Measurements from ENCODE around the gene DDX3X.
"Not testable (repeated sequence)": the region's sequence is repeated elsewhere in the genome, so short reads cannot be mapped to it uniquely, and the experiment has no call there.

Gene DDX3X

DNA sequence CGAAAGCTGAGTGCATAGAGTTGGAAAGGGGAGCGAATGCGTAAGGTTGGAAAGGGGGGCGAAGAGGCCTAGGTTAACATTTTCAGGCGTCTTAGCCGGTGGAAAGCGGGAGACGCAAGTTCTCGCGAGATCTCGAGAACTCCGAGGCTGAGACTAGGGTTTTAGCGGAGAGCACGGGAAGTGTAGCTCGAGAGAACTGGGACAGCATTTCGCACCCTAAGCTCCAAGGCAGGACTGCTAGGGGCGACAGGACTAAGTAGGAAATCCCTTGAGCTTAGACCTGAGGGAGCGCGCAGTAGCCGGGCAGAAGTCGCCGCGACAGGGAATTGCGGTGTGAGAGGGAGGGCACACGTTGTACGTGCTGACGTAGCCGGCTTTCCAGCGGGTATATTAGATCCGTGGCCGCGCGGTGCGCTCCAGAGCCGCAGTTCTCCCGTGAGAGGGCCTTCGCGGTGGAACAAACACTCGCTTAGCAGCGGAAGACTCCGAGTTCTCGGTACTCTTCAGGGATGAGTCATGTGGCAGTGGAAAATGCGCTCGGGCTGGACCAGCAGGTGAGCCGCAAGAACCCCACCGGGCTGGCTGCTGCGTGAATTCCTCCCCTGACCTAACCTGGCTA is at the start of gene DDX3X:
TSS of gene DDX3X (plus strand) at position 419 of the 619 bp plus-strand sequence. CDS start at position 510, 91 bp downstream.
- Histone ChIP-seq H3K9me3 (ENCODE audit: control insufficient read depth in 1 of 2, low read length in 2 of 2) (no peaks in the 10 kb centered on the region), H3K4me1 (ENCODE audit: control insufficient read depth in 1 of 2, insufficient read depth in 2 of 2, low read length in 2 of 2) (peaks cover 0 to 9% of the 10 kb centered on the region in 2 donors), H3K36me3 (ENCODE audit: control insufficient read depth in 1 of 2, insufficient read depth in 2 of 2, low read length in 2 of 2) (no peaks in the 10 kb centered on the region), H3K27ac (ENCODE audit: low read depth, low read length) (peak within 1 kb of the TSS; percentile 99), H3K27me3 (ENCODE audit: control insufficient read depth in 1 of 2, insufficient read depth in 2 of 2, low read length in 2 of 2) (no peaks in the 10 kb centered on the region), H3K9ac (ENCODE audit: low read depth in 1 of 2, low read length in 2 of 2) (peak within 1 kb of the TSS; percentile 99 to 100), H3K4me3 (ENCODE audit: low read depth in 1 of 2, low read length in 2 of 2) (peak within 1 kb of the TSS; percentile 86 to 88)

DNA sequence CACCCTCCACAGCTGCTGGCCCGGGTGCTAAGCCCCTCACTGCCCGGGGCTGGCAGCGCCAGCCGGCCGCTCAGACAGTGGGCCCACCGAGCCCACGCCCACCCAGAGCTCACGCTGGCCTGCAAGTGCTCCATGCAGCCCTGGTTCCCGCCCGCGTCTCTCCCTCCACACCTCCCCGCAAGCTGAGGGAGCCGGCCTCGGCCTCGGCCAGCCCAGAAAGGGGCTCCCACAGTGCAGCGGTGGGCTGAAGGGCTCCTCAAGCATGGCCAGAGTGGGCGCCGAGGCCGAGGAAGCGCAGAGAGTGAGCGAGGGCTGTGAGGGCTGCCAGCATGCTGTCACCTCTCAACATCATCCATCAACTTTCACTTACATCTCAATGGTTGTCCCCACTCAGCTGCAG is 48.0 kb upstream of the DDX3X start:
- H3K27ac ChIP-seq (ENCODE audit: low read depth, low read length); H3K4me3 ChIP-seq (ENCODE audit: low read depth in 1 of 2, low read length in 2 of 2); H3K36me3 ChIP-seq (ENCODE audit: control insufficient read depth in 1 of 2, insufficient read depth in 2 of 2, low read length in 2 of 2); H3K9me3 ChIP-seq (ENCODE audit: control insufficient read depth in 1 of 2, low read length in 2 of 2); H3K27me3 ChIP-seq (ENCODE audit: control insufficient read depth in 1 of 2, insufficient read depth in 2 of 2, low read length in 2 of 2); H3K9ac ChIP-seq (ENCODE audit: low read depth in 1 of 2, low read length in 2 of 2); H3K4me1 ChIP-seq (ENCODE audit: control insufficient read depth in 1 of 2, insufficient read depth in 2 of 2, low read length in 2 of 2): not testable (repeated sequence)

DNA sequence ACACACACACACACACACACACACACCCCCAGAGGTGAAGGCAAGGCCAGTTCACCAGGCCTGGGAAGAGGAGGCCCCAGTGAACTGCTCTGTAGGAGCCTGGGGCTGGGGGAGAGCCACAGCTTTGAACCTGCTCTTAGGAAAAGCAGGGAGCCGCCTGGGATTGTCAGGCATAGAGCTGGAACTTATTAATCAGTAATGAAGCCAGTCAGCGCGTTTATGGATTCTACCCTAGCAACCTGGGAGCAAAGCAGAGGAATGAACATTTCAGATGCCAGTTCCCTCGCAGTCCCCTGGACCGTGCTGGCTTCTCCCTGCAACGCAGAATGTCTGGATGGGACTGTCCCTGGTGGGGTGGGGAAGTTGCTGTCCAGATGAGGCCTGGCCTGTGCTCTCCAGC is 45.3 kb upstream of the DDX3X start:
- H3K9ac ChIP-seq (ENCODE audit: low read depth in 1 of 2, low read length in 2 of 2) = no peak overlapping the region
- no peaks in the 10 kb centered on the region for H3K27me3 ChIP-seq (ENCODE audit: control insufficient read depth in 1 of 2, insufficient read depth in 2 of 2, low read length in 2 of 2)
- no peak overlapping the region for H3K4me3 ChIP-seq (ENCODE audit: low read depth in 1 of 2, low read length in 2 of 2)
- H3K36me3 ChIP-seq (ENCODE audit: control insufficient read depth in 1 of 2, insufficient read depth in 2 of 2, low read length in 2 of 2) = no peaks in the 10 kb centered on the region
- H3K9me3 ChIP-seq (ENCODE audit: control insufficient read depth in 1 of 2, low read length in 2 of 2) = peaks cover 0 to 4% of the 10 kb centered on the region in 2 donors
- no peak overlapping the region for H3K27ac ChIP-seq (ENCODE audit: low read depth, low read length)
- H3K4me1 ChIP-seq (ENCODE audit: control insufficient read depth in 1 of 2, insufficient read depth in 2 of 2, low read length in 2 of 2) = no peaks in the 10 kb centered on the region

DNA sequence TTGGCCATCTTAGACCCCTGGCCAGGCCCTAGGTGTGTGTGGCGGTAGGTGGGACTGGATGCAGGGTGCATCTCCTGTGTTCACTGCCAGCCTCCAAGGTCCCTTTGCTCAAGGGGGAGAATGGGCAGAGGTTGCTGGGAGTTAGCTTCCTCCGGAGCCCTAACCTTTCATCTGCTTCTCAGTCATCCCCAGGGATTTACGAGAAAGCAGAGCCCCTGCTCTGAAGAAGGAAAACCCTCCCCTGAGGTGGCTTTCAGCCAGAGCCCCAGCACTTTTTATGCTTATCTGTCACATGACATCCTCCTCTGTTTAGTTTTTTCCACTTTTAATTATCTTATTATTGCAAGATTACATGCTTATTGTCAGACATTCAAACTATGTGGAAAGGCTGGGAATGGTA is 44.9 kb upstream of the DDX3X start:
- no peak overlapping the region for H3K27ac ChIP-seq (ENCODE audit: low read depth, low read length)
- no peaks in the 10 kb centered on the region for H3K36me3 ChIP-seq (ENCODE audit: control insufficient read depth in 1 of 2, insufficient read depth in 2 of 2, low read length in 2 of 2)
- no peak overlapping the region for H3K9ac ChIP-seq (ENCODE audit: low read depth in 1 of 2, low read length in 2 of 2)
- H3K4me3 ChIP-seq (ENCODE audit: low read depth in 1 of 2, low read length in 2 of 2) = no peak overlapping the region
- no peaks in the 10 kb centered on the region for H3K4me1 ChIP-seq (ENCODE audit: control insufficient read depth in 1 of 2, insufficient read depth in 2 of 2, low read length in 2 of 2)
- peaks cover 0 to 4% of the 10 kb centered on the region in 2 donors for H3K9me3 ChIP-seq (ENCODE audit: control insufficient read depth in 1 of 2, low read length in 2 of 2)
- no peaks in the 10 kb centered on the region for H3K27me3 ChIP-seq (ENCODE audit: control insufficient read depth in 1 of 2, insufficient read depth in 2 of 2, low read length in 2 of 2)

- H3K9me3 ChIP-seq (ENCODE audit: control insufficient read depth in 1 of 2, low read length in 2 of 2) = peaks cover 0 to 4% of the 10 kb centered on the region in 2 donors
- H3K4me3 ChIP-seq (ENCODE audit: low read depth in 1 of 2, low read length in 2 of 2) = no peak overlapping the region
- H3K27ac ChIP-seq (ENCODE audit: low read depth, low read length) = no peak overlapping the region
- H3K36me3 ChIP-seq (ENCODE audit: control insufficient read depth in 1 of 2, insufficient read depth in 2 of 2, low read length in 2 of 2) = no peaks in the 10 kb centered on the region
- H3K4me1 ChIP-seq (ENCODE audit: control insufficient read depth in 1 of 2, insufficient read depth in 2 of 2, low read length in 2 of 2) = no peaks in the 10 kb centered on the region
- no peak overlapping the region for H3K9ac ChIP-seq (ENCODE audit: low read depth in 1 of 2, low read length in 2 of 2)
- H3K27me3 ChIP-seq (ENCODE audit: control insufficient read depth in 1 of 2, insufficient read depth in 2 of 2, low read length in 2 of 2) = no peaks in the 10 kb centered on the region
These were observed 42.7 kb upstream of the DDX3X start for GRCh38 chrX:41291309-41291708.

DNA sequence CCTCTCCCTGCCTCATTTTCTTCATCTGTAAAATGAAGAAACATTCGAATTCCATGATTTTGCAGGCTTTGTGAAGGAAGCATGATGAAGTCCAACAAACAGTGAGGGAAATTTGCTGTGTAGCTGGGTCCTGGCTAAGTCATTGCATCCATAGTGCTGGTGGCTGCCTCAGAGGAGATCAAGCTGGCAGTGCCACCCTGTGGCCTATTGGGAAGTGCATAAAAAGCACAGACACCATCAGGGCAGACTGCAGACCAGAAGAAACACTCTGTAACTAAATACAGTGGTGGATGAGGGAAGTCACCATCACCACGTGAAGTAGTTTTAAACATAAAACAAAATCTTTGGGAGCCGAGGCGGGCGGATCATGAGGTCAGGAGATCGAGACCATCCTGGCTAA is 40.7 kb upstream of the DDX3X start:
- Histone ChIP-seq H3K27me3 (ENCODE audit: control insufficient read depth in 1 of 2, insufficient read depth in 2 of 2, low read length in 2 of 2) (no peaks in the 10 kb centered on the region), H3K9me3 (ENCODE audit: control insufficient read depth in 1 of 2, low read length in 2 of 2) (peaks cover 0 to 4% of the 10 kb centered on the region in 2 donors), H3K9ac (ENCODE audit: low read depth in 1 of 2, low read length in 2 of 2) (no peak overlapping the region), H3K36me3 (ENCODE audit: control insufficient read depth in 1 of 2, insufficient read depth in 2 of 2, low read length in 2 of 2) (no peaks in the 10 kb centered on the region), H3K27ac (ENCODE audit: low read depth, low read length) (no peak overlapping the region), H3K4me3 (ENCODE audit: low read depth in 1 of 2, low read length in 2 of 2) (no peak overlapping the region), H3K4me1 (ENCODE audit: control insufficient read depth in 1 of 2, insufficient read depth in 2 of 2, low read length in 2 of 2) (no peaks in the 10 kb centered on the region)

DNA sequence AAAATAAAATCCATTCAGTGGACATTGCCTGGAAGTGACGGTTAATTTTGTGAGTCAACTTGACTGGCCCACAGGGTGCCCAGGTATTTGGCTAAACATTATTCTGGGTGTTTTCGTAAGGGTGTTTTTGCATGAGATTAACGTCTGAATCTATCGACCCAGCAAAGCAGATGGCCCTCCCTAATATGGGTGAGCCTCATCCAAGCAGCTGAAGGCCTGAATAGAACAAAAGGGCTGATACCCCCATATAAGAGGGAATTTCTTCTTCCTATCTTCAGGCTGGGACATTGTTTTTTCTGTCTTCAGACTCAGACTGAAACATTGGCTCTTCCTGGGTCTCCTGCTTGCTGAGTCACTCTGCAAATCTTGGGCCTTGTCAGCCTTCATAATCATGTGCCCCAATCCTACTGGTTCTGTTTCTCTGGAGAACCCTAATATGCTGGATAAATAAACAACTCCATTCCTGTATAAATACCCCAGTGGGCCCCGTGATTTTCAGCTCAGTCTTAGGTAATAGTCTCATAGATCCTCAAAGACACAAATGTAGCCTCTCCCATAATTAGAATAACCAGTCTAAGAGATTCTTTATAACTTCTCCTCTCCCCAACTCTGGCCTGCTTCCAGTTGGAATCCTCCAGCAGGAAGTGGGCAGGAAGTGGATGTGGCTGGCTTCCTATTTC is 33.1 kb upstream of the DDX3X start:
- H3K9me3 ChIP-seq (ENCODE audit: control insufficient read depth in 1 of 2, low read length in 2 of 2) = no peaks in the 10 kb centered on the region
- no peaks in the 10 kb centered on the region for H3K27me3 ChIP-seq (ENCODE audit: control insufficient read depth in 1 of 2, insufficient read depth in 2 of 2, low read length in 2 of 2)
- no peak overlapping the region for H3K27ac ChIP-seq (ENCODE audit: low read depth, low read length)
- no peaks in the 10 kb centered on the region for H3K36me3 ChIP-seq (ENCODE audit: control insufficient read depth in 1 of 2, insufficient read depth in 2 of 2, low read length in 2 of 2)
- H3K4me1 ChIP-seq (ENCODE audit: control insufficient read depth in 1 of 2, insufficient read depth in 2 of 2, low read length in 2 of 2) = no peaks in the 10 kb centered on the region
- H3K9ac ChIP-seq (ENCODE audit: low read depth in 1 of 2, low read length in 2 of 2) = no peak overlapping the region
- no peak overlapping the region for H3K4me3 ChIP-seq (ENCODE audit: low read depth in 1 of 2, low read length in 2 of 2)

- Histone ChIP-seq H3K9ac (ENCODE audit: low read depth in 1 of 2, low read length in 2 of 2) (no peak overlapping the region), H3K27me3 (ENCODE audit: control insufficient read depth in 1 of 2, insufficient read depth in 2 of 2, low read length in 2 of 2) (no peaks in the 10 kb centered on the region), H3K36me3 (ENCODE audit: control insufficient read depth in 1 of 2, insufficient read depth in 2 of 2, low read length in 2 of 2) (no peaks in the 10 kb centered on the region), H3K4me1 (ENCODE audit: control insufficient read depth in 1 of 2, insufficient read depth in 2 of 2, low read length in 2 of 2) (no peaks in the 10 kb centered on the region), H3K27ac (ENCODE audit: low read depth, low read length) (no peak overlapping the region), H3K4me3 (ENCODE audit: low read depth in 1 of 2, low read length in 2 of 2) (no peak overlapping the region), H3K9me3 (ENCODE audit: control insufficient read depth in 1 of 2, low read length in 2 of 2) (no peaks in the 10 kb centered on the region)
These were observed 32.5 kb upstream of the DDX3X start for GRCh38 chrX:41301438-41301824.

GRCh38 chrX:41302370-41302769 is 31.6 kb upstream of the DDX3X start:
- Histone ChIP-seq H3K4me3 (ENCODE audit: low read depth in 1 of 2, low read length in 2 of 2) (no peak overlapping the region), H3K9ac (ENCODE audit: low read depth in 1 of 2, low read length in 2 of 2) (no peak overlapping the region), H3K9me3 (ENCODE audit: control insufficient read depth in 1 of 2, low read length in 2 of 2) (no peaks in the 10 kb centered on the region), H3K36me3 (ENCODE audit: control insufficient read depth in 1 of 2, insufficient read depth in 2 of 2, low read length in 2 of 2) (no peaks in the 10 kb centered on the region), H3K27ac (ENCODE audit: low read depth, low read length) (no peak overlapping the region), H3K27me3 (ENCODE audit: control insufficient read depth in 1 of 2, insufficient read depth in 2 of 2, low read length in 2 of 2) (no peaks in the 10 kb centered on the region), H3K4me1 (ENCODE audit: control insufficient read depth in 1 of 2, insufficient read depth in 2 of 2, low read length in 2 of 2) (no peaks in the 10 kb centered on the region)

- no peak overlapping the region for H3K9ac ChIP-seq (ENCODE audit: low read depth in 1 of 2, low read length in 2 of 2)
- no peaks in the 10 kb centered on the region for H3K36me3 ChIP-seq (ENCODE audit: control insufficient read depth in 1 of 2, insufficient read depth in 2 of 2, low read length in 2 of 2)
- no peak overlapping the region for H3K27ac ChIP-seq (ENCODE audit: low read depth, low read length)
- no peaks in the 10 kb centered on the region for H3K4me1 ChIP-seq (ENCODE audit: control insufficient read depth in 1 of 2, insufficient read depth in 2 of 2, low read length in 2 of 2)
- H3K4me3 ChIP-seq (ENCODE audit: low read depth in 1 of 2, low read length in 2 of 2) = no peak overlapping the region
- no peaks in the 10 kb centered on the region for H3K9me3 ChIP-seq (ENCODE audit: control insufficient read depth in 1 of 2, low read length in 2 of 2)
- no peaks in the 10 kb centered on the region for H3K27me3 ChIP-seq (ENCODE audit: control insufficient read depth in 1 of 2, insufficient read depth in 2 of 2, low read length in 2 of 2)
These were observed 30.9 kb upstream of the DDX3X start for GRCh38 chrX:41303013-41303412.

Data from duodenal mucosa (tissue), 2 donors.